Nephron progenitor cell (in vitro differentiated cells): Measurements from ENCODE around the gene RUNX1.

Source experiments
- DNase-seq: peaks from one replicate; pipeline ENCODE4 v3.0.0; 2021
- H3K27ac Mint-ChIP-seq: 2 replicates; pipeline ENCODE4 v1.8.0; 2021; ENCODE audit warnings: mild to moderate bottlenecking, moderate library complexity, mixed read lengths
- H3K27me3 Mint-ChIP-seq: 2 replicates; pipeline ENCODE4 v1.8.0; 2021; ENCODE audit warnings: mild to moderate bottlenecking, low read depth, mixed read lengths; ENCODE audit not compliant: poor library complexity
- H3K36me3 Mint-ChIP-seq: 2 replicates; pipeline ENCODE4 v1.8.0; 2021; ENCODE audit warnings: low read depth, mixed read lengths
- H3K4me1 Mint-ChIP-seq: 2 replicates; pipeline ENCODE4 v1.8.0; 2021; ENCODE audit warnings: mixed read lengths
- H3K4me3 Mint-ChIP-seq: 2 replicates; pipeline ENCODE4 v1.8.0; 2021; ENCODE audit warnings: mild to moderate bottlenecking, moderate library complexity, mixed read lengths
- H3K9me3 Mint-ChIP-seq: 2 replicates; pipeline ENCODE4 v1.8.0; 2021; ENCODE audit warnings: mild to moderate bottlenecking, moderate library complexity, mixed read lengths
- TF ChIP-seq, protein P1 (sequence below): fragments of 200-600 bp; sonication (generic); IDR thresholded peaks from 2 replicates; pipeline ENCODE4 v1.5.0; 2021; ENCODE audit warnings: antibody characterized with exemption

Gene RUNX1

DNA sequence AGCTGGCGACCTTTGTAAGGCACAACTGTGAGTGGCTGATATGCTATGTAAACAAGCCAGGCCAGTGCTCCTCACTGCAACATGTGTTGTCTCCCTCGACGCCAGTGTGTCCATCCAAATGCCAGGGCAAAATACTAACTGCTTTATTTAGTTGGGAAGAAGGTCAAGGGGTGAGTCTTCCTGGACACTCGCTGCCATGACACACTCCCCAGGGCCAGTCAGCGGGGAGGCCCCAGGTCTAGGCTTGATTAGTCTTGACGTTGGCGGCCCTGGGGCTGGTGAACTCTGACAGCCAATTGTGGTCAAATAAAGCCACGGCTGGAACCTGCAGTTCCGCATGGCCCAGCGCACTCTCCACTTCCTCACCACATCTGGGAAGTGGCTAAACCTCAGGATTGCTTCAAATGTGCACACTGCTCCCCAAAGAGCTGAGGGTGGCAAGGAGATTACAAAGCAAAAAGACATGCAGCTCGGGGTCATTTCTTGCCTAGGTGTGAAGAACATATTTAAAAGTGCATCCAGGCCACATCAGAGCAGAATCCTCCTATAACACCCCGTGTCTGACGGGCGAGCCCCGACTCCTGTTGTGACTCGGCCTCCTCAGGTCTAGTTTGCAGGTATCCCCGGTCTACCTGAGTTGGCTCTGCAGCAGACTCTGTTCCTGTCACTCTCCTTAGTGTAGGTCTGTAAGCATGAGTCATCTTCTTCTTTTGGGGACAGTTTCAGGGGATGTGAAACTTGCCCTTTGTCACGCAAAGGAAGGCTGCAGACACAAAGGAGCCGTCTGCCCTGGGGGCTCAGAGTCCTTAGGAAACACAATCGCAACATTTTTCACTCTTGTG, 183.5 kb downstream of the RUNX1 start:
- Mint-ChIP-seq H3K27me3 (peaks cover 23% of the 10 kb centered on the region), H3K4me1 (peaks cover 37% of the 10 kb centered on the region), H3K9me3 (no peaks in the 10 kb centered on the region), H3K36me3 (no peaks in the 10 kb centered on the region), H3K27ac (no peak overlapping the region), H3K4me3 (no peak overlapping the region)
- peak; percentile 18 for DNase-seq
- TF ChIP-seq, protein P1, sequence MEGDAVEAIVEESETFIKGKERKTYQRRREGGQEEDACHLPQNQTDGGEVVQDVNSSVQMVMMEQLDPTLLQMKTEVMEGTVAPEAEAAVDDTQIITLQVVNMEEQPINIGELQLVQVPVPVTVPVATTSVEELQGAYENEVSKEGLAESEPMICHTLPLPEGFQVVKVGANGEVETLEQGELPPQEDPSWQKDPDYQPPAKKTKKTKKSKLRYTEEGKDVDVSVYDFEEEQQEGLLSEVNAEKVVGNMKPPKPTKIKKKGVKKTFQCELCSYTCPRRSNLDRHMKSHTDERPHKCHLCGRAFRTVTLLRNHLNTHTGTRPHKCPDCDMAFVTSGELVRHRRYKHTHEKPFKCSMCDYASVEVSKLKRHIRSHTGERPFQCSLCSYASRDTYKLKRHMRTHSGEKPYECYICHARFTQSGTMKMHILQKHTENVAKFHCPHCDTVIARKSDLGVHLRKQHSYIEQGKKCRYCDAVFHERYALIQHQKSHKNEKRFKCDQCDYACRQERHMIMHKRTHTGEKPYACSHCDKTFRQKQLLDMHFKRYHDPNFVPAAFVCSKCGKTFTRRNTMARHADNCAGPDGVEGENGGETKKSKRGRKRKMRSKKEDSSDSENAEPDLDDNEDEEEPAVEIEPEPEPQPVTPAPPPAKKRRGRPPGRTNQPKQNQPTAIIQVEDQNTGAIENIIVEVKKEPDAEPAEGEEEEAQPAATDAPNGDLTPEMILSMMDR = no peak

DNA sequence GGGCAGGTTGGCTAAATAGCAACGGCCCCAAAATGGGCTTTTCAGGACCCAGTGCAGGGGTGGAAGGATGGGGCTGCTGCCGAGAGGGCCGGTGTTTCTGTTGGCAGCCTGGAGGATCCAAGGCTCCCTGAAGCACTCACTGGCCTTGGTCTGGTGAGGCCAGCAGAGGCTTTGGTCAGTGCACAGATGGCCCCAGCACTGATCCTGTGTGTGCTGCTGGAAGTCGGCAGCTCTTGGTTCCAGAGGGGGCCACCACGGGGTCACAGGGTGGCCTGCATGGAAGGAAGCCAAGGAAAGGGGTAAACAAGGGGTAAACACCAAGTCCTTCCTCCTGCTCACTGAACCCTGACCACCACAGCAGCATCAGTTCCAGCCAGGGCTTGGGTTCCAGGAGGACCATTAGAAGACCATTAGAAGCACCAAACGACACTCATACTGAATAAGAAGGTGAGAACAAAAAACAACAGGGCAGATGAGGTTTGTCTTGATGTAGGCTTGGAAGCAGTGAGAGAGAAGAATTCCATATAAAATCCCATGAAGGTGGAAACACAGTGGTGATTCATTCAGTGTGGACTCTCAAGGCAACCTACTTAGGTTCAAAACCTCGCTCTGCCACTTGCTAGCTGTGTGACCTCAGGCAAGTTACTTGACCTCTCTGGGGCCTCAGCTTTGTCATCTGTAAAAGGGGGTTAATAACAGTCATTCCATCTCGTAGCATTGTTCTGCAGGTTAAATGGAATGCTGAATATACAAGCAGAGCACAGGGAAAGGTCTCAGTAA, 184.5 kb downstream of the RUNX1 start:
- TF ChIP-seq, protein P1 = no peak
- DNase-seq = no peak
- Mint-ChIP-seq H3K27ac (no peak overlapping the region), H3K27me3 (peaks cover 21% of the 10 kb centered on the region), H3K36me3 (no peaks in the 10 kb centered on the region), H3K4me3 (no peak overlapping the region), H3K4me1 (peaks cover 37% of the 10 kb centered on the region), H3K9me3 (no peaks in the 10 kb centered on the region)

DNA sequence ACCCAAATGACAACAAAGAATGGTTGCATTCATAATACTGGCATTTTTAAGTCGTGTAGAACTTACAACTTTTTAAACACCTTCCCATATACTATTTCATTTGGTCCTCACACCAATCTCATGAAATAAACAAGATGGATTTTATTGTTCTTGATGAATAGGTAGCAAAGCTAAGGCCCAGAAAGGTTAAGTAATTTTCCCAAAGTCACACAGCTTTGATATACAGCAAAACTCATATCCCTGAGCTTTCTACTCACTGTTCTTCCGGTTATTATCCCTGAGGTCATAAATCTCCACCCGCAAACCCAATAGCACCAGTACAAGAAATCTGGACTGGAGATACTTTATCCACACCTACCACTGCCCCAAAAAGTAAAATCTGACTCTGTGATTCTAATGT, 186.2 kb downstream of the RUNX1 start:
- Mint-ChIP-seq H3K9me3 (no peaks in the 10 kb centered on the region), H3K4me3 (no peak overlapping the region), H3K27ac (no peak overlapping the region), H3K27me3 (peaks cover 21% of the 10 kb centered on the region), H3K36me3 (no peaks in the 10 kb centered on the region), H3K4me1 (peaks cover 37% of the 10 kb centered on the region)
- TF ChIP-seq, protein P1 = no peak
- DNase-seq = no peak

DNA sequence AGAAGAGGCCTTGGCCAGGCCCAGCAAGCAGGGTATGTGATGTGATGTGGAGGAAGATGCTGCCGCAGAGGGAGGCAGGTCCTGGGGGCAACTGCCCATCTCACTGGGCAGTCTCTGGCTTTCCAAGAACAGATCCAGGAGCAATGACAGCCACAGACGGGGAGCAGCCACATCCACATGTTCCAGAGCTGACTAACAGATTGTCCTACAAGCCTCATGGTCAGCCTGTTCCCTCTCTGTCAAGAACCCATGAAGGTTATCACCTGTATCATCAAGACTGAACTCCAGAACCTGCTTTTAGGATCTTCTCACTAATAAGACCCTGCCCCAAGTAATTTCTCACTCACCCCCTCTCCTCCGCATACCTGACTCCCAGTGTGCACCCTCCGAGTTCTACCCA, 187.8 kb downstream of the RUNX1 start:
- Mint-ChIP-seq H3K27ac (no peak overlapping the region), H3K9me3 (no peaks in the 10 kb centered on the region), H3K4me1 (peaks cover 42% of the 10 kb centered on the region), H3K27me3 (peaks cover 16% of the 10 kb centered on the region), H3K36me3 (no peaks in the 10 kb centered on the region), H3K4me3 (no peak overlapping the region)
- no peak for DNase-seq
- TF ChIP-seq, protein P1 = no peak

DNA sequence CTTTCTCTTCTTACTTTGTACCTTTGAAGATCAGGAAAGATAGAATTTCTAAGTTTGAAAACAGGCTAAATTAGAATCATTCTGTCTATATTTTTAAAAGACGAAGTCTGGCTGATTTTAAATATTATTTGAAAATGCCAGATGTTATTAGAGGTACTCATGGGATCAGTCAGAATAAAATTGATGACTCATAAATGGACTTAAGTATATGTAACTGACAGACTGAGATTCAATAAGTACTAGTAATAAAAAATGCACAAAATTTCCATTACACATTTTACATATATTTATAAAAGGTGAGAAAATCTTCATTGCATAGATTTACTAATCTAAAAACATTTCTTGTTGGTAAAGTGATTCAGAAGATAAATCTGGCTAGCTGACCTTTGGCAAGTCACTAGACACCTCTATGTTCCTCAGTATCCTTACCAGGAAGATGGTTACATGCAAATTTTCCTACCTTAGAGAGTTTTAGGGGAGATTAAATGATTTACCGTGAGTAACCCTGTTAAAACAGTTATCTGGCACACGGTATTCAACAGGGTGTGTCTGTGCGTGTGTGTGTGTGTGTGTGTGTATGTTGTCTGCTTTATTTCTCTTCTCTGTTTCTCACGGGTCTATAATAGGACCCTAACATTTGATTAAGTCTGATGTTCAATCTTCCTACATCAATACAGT, 189.0 kb downstream of the RUNX1 start:
- TF ChIP-seq, protein P1 = no peak
- Mint-ChIP-seq H3K4me1 (peaks cover 33% of the 10 kb centered on the region), H3K27me3 (peaks cover 9% of the 10 kb centered on the region), H3K9me3 (no peaks in the 10 kb centered on the region), H3K36me3 (no peaks in the 10 kb centered on the region), H3K4me3 (no peak overlapping the region), H3K27ac (no peak overlapping the region)
- DNase-seq = no peak
